Superior temporal gyrus (tissue), 1 donor: ENCODE data around the gene IL36RN.

Experiments
- DNase-seq: peaks from one replicate; pipeline ENCODE4 v3.0.0-alpha.2; 2016; ENCODE audit errors: extremely low spot score

Gene IL36RN

GRCh38 chr2:113050921-113051895 lies 7.8 kb upstream of the IL36RN start:
- DNase-seq, result no peak

DNA sequence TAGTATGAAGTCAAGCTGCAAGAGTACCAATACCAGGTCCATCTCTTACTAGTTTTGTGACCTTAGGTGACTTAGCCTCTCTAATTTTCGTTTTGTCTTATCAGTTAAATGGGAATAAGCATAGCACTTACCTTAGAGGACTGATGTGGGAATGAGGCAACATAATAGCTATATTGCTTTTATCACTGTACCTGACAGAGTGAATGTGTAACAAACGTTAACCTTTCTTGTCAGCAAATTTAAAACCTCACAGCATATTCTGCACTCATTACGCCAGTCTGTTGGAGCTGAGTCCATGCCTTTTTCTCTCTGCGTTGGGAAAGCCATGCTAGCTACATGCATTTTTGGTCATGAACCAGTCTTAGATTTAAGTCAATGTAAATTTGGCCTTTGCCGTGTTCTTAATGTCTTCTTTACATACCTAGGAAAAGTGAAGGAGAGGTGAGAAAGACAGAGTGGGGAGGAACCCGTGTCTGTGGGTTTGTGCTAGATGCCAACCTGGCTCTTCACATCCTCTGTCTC lies 6.5 kb upstream of the IL36RN start, which contains the start of gene IL36B:
IL36B (minus strand) TSS at position 472 of the 522 bp plus-strand sequence.
- no peak for DNase-seq

- DNase-seq, result no peak
Measured at GRCh38 chr2:113053666-113054065, 5.3 kb upstream of the IL36RN start.

- DNase-seq, result no peak
Measured at GRCh38 chr2:113054066-113054465, 4.9 kb upstream of the IL36RN start.

- DNase-seq, result no peak
Measured at GRCh38 chr2:113056521-113056920, 2.5 kb upstream of the IL36RN start.

GRCh38 chr2:113057117-113057516 lies 1.9 kb upstream of the IL36RN start:
- no peak for DNase-seq

- DNase-seq, result no peak
Measured at GRCh38 chr2:113058411-113058994, 495 bp upstream of the IL36RN start.

- no peak for DNase-seq
Measured at GRCh38 chr2:113060396-113060795, 1.4 kb downstream of the IL36RN start.

- DNase-seq, result no peak
Measured at GRCh38 chr2:113060796-113061195, 1.8 kb downstream of the IL36RN start.

DNA sequence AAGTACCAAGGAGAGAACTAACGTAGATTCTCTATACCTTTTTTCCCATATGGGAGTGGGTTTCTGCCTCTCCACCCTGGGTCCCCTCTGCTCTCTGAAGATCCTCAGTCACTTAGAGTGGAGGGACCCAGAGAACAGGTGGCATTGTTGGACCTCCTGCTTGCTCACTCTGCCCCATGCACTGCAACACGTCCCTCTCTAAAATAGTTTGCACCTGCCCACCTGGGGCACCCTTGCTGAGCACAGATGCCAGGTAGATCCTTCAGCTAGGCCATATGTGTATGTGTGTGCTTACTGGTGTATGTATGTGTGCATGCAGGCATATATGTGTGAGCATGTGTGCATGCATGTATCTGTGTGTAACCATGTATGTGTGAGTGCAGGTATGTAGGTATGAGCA lies 2.2 kb downstream of the IL36RN start:
- DNase-seq, result no peak

DNA sequence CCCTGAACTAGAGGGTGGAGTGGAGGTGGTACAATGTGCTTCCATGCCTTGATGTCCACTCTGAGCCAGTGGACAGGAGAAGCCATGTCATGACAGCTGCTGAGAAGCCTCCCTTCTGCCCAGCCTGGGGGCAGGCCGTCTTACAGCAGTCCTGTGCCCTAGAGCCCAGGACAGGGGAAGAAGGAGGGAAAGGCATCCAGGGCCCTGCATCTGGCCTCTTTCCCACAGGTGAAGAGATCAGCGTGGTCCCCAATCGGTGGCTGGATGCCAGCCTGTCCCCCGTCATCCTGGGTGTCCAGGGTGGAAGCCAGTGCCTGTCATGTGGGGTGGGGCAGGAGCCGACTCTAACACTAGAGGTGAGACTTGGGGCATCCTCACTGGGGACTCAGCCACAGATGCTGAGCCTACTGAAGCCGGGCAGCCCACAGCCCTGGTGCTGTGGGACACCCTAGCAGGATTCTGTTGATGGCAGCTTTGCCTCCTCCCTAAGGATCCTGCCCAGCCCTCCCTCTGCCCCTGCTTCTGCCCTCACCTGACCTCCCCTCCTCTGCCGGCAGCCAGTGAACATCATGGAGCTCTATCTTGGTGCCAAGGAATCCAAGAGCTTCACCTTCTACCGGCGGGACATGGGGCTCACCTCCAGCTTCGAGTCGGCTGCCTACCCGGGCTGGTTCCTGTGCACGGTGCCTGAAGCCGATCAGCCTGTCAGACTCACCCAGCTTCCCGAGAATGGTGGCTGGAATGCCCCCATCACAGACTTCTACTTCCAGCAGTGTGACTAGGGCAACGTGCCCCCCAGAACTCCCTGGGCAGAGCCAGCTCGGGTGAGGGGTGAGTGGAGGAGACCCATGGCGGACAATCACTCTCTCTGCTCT lies 3.1 kb downstream of the IL36RN start:
- DNase-seq, result no peak

DNA sequence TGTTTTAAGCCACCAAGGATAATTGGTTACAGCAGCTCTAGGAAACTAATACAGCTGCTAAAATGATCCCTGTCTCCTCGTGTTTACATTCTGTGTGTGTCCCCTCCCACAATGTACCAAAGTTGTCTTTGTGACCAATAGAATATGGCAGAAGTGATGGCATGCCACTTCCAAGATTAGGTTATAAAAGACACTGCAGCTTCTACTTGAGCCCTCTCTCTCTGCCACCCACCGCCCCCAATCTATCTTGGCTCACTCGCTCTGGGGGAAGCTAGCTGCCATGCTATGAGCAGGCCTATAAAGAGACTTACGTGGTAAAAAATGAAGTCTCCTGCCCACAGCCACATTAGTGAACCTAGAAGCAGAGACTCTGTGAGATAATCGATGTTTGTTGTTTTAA lies 5.3 kb downstream of the IL36RN start:
- no peak for DNase-seq

DNA sequence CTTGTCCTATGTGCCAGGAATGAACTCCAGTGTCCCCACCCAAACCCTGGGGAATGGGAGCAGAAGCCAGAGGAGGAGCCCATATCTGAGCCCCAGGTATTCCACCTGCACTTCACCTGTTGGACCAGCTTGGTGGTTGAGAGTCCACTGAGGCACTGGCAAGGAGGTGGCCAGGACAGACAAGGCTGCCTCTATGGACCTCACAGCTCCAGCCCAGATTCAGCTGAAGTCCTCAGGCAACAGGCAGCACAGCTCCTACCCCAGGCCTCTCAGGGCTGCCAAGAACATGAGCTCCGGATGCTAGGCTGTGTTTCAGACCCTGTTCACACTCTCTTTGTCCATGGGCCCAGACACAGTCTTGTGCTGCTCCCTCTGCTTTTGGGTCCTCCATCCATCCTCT lies 5.9 kb downstream of the IL36RN start:
- no peak for DNase-seq

DNA sequence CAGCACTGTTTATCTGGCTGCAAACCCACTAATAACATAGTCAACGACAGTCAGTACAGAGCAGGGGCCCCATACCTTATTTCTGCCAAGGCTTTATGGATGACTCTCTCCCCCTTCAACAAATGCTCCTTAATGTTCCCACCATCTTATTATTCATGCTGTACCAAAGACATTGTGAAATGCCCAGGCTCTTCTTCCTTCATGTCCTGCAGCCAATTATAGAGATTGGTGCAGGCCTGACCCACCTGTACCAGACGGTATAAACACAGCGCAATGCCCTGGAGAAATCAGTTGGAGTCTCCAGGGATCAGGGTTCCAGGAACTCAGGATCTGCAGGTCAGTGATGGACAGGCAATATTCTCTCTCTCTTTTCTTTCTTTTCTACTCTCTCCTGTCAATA lies 8.7 kb downstream of the IL36RN start, which contains the start of gene IL1F10:
IL1F10 (plus strand) TSS at position 290 of the 400 bp plus-strand sequence. CDS start 4,769 bp downstream, outside the sequence.
- DNase-seq, result no peak

GRCh38 chr2:113068249-113068648 lies 9.3 kb downstream of the IL36RN start:
- DNase-seq, result no peak

GRCh38 chr2:113068706-113069485 lies 9.9 kb downstream of the IL36RN start:
- DNase-seq, result no peak

DNA sequence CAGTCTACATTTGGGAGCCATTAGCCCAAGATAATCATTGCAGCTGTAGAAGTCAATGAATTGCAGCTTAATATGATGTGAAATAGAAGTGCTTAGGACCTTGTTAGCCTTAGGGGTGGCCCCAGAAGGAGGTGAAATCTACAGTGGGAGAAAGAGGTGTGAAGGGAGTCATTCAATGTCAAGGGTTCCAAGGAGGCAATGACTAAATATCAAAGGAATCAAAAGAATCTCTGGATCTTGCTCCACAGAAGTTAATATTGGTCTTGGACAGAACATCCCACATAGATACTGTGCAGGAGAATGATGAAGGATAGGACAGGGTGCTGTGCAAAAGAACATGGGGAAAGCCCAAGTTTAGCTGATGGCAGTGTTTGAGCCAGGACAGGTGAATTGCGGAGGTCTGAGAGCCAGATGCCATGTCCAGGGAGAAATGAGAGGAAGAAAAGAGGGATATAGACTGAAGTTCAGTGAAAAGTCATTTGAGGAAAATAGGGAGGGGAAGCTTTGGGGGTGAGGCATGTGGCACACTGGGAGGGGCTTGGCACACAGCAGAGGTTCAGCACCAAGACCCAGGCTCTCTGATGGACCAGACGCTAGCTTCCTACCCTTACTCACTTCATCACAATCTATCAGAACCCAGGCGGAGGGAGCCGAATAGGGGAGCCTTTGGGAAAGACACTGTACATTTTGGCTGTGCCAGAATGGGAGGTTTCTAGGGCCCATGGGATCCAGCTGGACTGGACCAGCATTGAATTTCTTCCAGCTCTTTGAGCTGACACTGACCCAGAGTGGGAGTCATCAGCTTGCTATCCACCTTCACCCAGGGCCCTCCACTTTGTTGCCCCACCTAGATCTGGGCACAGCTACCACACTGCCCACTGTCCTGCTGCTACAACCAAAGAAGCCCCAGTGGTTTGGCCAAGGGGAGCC lies 10.9 kb downstream of the IL36RN start:
- no peak for DNase-seq

- no peak for DNase-seq
Measured at GRCh38 chr2:113070606-113070975, 11.6 kb downstream of the IL36RN start.

GRCh38 chr2:113072584-113072983 lies 13.6 kb downstream of the IL36RN start:
- DNase-seq, result no peak

- no peak for DNase-seq
Measured at GRCh38 chr2:113073325-113073834, 14.4 kb downstream of the IL36RN start.
